Measurements from ENCODE around the gene MMS19.
"Not testable (repeated sequence)": the region's sequence is repeated elsewhere in the genome, so short reads cannot be mapped to it uniquely, and the experiment has no call there.

Gene MMS19

DNA sequence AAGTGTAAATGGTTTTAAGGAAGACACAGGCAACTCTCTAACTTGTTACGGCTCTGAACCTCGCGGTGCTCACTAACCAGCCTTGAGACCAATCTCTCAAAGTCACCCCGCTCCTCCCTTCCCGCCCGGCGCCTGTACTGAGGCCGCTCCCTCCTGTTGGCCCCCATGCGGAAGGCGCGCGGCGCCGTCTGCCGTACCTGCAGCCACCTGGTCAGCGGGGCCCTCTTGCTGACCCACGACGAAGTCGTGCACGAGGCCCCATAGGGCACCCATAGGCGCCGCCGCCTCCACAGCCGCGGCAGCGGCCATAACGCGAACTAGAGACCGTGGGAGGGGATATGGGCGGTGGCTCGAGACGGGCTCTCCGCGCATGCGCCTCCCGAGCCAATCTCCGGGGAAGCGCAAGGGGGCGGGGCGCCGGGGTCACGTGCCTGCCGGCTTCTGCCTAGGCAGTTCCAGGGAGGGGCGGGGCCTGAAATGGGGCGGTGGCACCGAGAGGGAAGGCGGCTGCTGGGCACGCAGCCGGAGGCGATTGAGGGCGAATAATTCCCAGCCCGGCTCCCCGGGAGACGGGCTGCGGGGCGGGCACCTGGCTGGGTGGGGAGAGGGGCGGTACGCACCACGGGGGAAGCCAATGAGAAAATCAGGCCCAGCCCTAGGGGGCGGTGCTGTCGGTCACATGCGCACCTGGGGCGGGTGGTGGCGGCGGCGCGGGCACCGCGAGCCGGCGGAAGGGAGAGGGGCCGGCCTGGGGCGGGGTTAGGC is at the start of gene MMS19:
TSS of gene MMS19 (minus strand) at position 347 of the 765 bp plus-strand sequence. CDS start at position 309, 38 bp downstream.
- peak; percentile 88 for FAIRE-seq

DNA sequence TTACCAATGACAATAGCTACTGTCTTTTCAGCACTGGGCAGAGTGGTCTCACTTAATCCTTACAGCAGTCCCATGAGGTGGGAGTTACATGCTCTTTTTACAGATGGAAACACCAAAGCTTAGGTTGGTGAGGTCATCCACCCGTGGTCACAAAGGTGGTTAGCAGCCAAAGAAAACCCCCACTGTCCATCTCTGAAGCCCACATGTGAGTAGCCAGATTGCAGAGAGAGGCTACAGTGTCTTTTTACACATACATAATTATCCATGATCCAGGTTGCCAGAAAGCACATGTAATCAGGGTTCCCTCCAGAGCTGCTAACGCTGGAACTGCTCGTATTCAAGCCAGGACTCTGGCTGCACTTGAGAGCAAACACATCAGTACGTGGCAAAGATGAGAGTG is 49.7 kb upstream of the MMS19 start:
- DNase-seq (ENCODE audit: low spot score), result no peak
- no peak for FAIRE-seq

More for the DNA sequence above, at the start of gene MMS19:
- peak; percentile 98 for DNase-seq (ENCODE audit: low spot score)

- FAIRE-seq (no peak), DNase-seq (ENCODE audit: low spot score) (no peak)
Measured at GRCh38 chr10:97547271-97547600, 49.0 kb upstream of the MMS19 start.

DNA sequence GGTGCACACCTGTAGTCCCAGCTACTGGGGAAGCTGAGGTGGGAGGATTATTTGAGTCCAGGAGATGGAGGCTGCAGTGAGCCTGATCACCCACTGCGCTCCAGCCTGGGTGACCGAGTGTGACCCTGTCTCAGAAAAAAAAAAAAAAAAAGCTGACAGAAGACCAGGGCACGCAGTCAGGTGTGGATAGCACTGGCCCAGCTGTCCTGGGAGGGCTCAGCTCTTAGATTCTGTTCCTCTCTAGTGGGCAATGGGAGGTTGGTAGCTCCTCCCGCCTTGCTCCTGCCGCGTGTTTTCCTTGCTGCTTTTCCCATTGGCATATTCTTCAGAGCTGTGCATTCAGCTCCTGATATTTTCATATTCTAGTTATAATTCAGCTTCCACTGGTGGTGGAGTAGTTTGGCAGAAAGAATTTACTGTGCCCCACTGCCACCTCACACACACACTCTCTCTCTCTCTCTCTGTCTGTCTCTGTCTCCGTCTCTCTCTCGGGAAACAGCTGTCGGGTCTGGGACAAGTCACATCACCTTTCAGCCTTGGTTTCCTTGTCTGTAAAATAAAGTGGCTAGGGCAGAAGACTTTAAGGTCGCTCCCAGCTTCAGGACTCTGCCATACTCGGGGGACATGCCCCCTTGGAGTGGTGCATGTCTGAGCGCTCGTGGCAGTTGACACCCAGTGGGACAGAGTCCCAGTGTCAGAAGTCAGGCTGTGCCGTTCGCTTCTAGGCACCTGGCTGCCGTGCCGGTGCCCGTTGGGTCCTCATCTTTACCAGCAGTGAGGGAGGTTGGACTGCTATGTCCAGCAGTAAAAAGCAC is 48.4 kb upstream of the MMS19 start:
- FAIRE-seq (no peak), DNase-seq (ENCODE audit: low spot score) (no peak)

DNA sequence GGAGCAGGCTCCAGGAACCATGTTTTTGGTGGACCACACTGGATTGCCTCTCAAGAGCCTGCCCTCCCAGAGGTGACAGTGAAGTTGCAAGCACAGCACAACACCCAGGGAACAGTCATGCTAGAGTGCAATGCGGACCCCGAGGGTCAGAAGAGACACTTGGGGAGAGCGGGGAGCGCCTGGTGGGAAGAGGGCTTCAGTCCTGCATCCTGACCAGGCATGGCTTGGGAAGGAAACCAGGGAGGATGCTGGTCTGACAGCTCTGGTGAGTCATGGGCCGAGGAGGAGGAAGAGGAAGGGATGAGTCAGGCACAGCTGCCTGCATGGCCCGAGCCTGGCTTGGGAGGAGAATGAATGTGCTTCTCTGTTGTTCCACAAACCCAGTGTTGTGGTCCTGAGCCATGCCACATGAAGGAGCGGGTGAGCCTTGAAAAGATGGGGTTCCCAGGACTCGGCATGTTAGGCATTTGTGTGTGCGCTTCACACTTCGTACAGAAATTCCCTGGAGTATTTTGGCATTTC is 44.9 kb upstream of the MMS19 start:
- DNase-seq (ENCODE audit: low spot score) (peak; percentile 96), FAIRE-seq (peak; percentile 96)

DNA sequence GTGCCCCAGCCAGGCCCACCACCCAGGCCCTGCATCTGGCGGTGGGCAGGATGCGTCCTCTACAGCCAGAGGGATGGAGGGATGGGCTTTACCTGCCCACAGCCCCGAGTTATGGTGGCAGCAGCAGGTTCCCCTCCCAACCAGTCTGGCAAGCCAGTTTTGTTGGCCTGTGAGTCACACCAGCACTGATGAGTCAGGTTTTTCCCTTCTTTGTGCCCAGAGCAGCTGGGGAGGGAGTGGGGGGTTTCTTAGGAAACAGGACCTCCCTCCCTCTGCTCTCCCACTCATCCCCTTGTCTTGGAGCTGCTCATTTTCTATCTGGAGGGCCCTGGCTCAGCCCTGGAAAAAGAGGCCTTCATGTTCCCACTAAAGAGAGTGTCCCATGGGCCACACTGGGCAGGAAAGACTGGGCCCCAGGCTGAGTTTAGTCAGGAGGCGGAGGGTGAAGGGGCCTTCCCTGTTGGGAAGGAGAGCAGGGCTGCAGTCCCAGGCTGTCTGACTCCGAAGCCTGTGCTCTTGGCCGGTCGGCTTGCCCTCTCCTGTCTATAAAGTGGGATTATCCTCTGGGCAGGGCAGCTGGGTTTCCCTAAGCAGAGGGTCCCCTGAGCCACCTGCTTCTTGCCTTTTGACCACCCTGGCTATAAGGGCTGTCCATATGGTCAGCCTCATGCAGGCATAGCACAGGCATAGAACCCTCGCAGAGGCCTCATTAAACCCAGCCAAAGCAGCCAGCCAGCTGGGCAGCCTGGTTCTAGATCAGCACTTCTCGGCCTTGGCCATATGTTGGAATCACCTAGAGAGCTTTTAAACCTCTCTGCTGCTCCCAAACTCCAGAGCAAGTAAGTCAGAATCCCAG is 44.2 kb upstream of the MMS19 start:
- DNase-seq (ENCODE audit: low spot score), result peak; percentile 89
- peak; percentile 91 for FAIRE-seq

GRCh38 chr10:97540669-97541500 is 42.7 kb upstream of the MMS19 start:
- DNase-seq (ENCODE audit: low spot score) (no peak), FAIRE-seq (no peak)

DNA sequence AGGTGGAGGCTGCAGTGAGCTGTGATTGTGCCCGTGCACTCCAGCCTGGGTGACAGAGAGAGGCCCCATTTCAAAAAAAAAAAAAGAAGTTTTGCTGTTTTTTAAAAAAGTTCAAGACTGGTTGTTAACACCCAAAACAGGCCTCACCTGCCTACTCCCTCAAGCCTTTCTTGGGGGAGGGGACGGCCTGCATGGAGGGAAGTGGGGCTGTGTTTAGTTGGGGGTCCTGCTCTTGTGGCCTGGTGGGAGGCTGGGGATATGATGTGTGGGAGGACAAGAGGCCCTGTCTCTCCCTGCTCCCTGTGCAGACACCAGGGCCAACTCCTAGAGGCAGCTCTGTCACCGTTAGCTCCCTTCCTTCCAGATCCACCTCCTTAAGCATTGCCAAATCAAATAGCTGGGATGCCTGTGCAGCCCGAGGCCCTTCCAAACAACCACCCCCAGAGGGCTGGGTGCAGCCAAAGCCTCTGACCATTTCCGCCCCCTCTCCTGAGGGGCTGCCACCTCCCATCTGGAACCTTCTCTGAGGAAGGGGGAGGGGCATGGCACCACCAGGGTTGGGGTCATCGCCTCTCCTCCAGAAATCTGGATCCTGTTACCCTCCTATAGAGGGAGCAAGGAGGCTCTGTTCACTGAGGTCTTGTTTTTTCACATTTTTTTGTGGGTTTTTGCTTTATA is 41.4 kb upstream of the MMS19 start:
- DNase-seq (ENCODE audit: low spot score) (no peak), FAIRE-seq (no peak)

- DNase-seq (ENCODE audit: low spot score) (no peak), FAIRE-seq (no peak)
Measured at GRCh38 chr10:97538839-97539238, 40.6 kb upstream of the MMS19 start.

- DNase-seq (ENCODE audit: low spot score) (no peak), FAIRE-seq (no peak)
Measured at GRCh38 chr10:97538411-97538810, 40.2 kb upstream of the MMS19 start.

DNA sequence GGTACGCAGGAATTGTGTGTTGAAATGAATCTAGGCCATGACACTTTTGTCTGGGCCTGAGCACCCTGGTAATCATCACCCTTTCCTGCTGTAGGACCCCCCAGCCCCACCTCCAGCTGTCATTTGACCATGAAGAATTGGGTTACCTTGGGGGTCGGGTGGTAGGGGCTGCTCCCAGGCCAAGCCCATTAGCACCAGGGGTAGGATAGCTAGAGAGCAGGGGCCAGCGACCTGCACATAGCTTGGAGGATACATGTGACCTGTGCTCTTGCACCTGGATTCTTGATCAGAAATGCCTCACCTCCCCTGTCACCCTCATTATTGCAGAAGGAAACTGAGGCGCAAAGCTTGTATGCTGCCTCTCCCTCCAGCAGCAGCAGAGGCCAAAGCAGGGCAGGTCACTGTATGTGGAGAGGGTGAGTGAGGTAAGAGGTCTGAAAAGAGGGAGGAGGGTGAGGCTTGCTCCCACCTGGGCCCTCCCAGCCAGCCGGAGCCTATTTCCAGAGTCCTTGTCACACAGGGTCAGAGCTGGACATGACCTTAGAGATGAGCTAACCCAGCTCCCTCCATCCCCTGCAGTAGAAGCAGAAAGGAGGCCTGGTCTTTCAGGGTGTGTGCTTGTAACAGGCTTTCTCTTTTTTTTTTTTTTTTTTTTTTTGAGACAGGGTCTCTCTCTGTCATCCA is 39.1 kb upstream of the MMS19 start:
- no peak for DNase-seq (ENCODE audit: low spot score)
- FAIRE-seq, result no peak

GRCh38 chr10:97534746-97535367 is 36.6 kb upstream of the MMS19 start:
- no peak for DNase-seq (ENCODE audit: low spot score)
- FAIRE-seq, result no peak

GRCh38 chr10:97533888-97534287 is 35.7 kb upstream of the MMS19 start:
- DNase-seq (ENCODE audit: low spot score), result no peak
- FAIRE-seq, result no peak

- DNase-seq (ENCODE audit: low spot score), result no peak
- no peak for FAIRE-seq
Measured at GRCh38 chr10:97532935-97533671, 34.9 kb upstream of the MMS19 start.

- DNase-seq (ENCODE audit: low spot score) (no peak), FAIRE-seq (no peak)
Measured at GRCh38 chr10:97531401-97531986, 33.3 kb upstream of the MMS19 start.

- no peak for DNase-seq (ENCODE audit: low spot score)
- no peak for FAIRE-seq
Measured at GRCh38 chr10:97529685-97530465, 31.7 kb upstream of the MMS19 start.

DNA sequence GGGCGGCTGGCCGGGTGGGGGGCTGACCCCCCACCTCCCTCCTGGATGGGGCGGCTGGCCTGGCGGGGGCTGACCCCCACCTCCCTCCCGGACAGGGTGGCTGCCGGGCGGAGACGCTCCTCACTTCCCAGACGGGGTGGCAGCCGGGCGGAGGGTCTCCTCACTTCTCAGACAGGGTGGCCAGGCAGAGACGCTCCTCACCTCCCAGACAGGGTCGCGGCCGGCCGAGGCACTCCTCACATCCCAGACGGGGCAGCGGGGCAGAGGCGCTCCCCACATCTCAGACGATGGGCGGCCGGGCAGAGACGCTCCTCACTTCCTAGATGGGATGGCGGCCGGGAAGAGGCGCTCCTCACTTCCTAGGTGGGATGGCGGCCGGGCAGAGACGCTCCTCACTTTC is 30.7 kb upstream of the MMS19 start:
- FAIRE-seq; DNase-seq (ENCODE audit: low spot score): not testable (repeated sequence)
